Glutamatergic neuron (in vitro differentiated cells): ENCODE data around the gene GRID1. TPM values are rescaled to one million over a fixed set of nuclear protein-coding genes. Genes with fewer than 3 reads are reported as not detected.

Experiments used
- DNase-seq: peaks from one replicate; pipeline ENCODE4 v3.0.0; 2022
- H3K27ac Mint-ChIP-seq: one replicate; pipeline ENCODE4 v1.8.0; 2020; ENCODE audit warnings: mild to moderate bottlenecking, mixed read lengths, inconsistent platforms; ENCODE audit not compliant: unreplicated experiment
- H3K27me3 Mint-ChIP-seq: one replicate; pipeline ENCODE4 v1.8.0; 2020; ENCODE audit warnings: mild to moderate bottlenecking, moderate library complexity, mixed read lengths, inconsistent platforms; ENCODE audit not compliant: unreplicated experiment
- H3K36me3 Mint-ChIP-seq: one replicate; pipeline ENCODE4 v1.8.0; 2020; ENCODE audit warnings: mild to moderate bottlenecking, mixed read lengths, inconsistent platforms; ENCODE audit not compliant: unreplicated experiment
- H3K4me1 Mint-ChIP-seq: one replicate; pipeline ENCODE4 v1.8.0; 2020; ENCODE audit warnings: mild to moderate bottlenecking, low read depth, mixed read lengths, inconsistent platforms; ENCODE audit not compliant: unreplicated experiment
- H3K4me3 Mint-ChIP-seq: one replicate; pipeline ENCODE4 v1.8.0; 2020; ENCODE audit warnings: mild to moderate bottlenecking, mixed read lengths, inconsistent platforms; ENCODE audit not compliant: unreplicated experiment
- H3K9me3 Mint-ChIP-seq: one replicate; pipeline ENCODE4 v1.8.0; 2020; ENCODE audit warnings: mild to moderate bottlenecking, moderate library complexity, mixed read lengths, inconsistent platforms; ENCODE audit not compliant: unreplicated experiment
- CTCF ChIP-seq: fragments of 200-600 bp; sonication (generic); IDR thresholded peaks from one replicate; pipeline ENCODE4 v1.5.0; 2021; ENCODE audit not compliant: partially characterized antibody, unreplicated experiment
- total RNA-seq: library from RNA; stranded (reverse); fragmentation: NEBNext Ultra II Directional; extraction: Animal tissue kit (Norgen Biotek cat#: 25700); gene quantifications from one replicate; pipeline ENCODE4 v1.2.1, GENCODE V29; 2021; ENCODE audit not compliant: unreplicated experiment

Gene GRID1
- total RNA-seq, 1 donor from 2014 or later, result 8.0 TPM

- Mint-ChIP-seq H3K4me3 (no peak overlapping the region), H3K4me1 (peaks cover 9% of the 10 kb centered on the region), H3K9me3 (peaks cover 2% of the 10 kb centered on the region), H3K27me3 (peaks cover 3% of the 10 kb centered on the region), H3K36me3 (no peaks in the 10 kb centered on the region), H3K27ac (no peak overlapping the region)
- DNase-seq, result no peak
- TF ChIP-seq CTCF, result no peak
Measured at GRCh38 chr10:85864173-85864549, 502.4 kb downstream of the GRID1 start.

DNA sequence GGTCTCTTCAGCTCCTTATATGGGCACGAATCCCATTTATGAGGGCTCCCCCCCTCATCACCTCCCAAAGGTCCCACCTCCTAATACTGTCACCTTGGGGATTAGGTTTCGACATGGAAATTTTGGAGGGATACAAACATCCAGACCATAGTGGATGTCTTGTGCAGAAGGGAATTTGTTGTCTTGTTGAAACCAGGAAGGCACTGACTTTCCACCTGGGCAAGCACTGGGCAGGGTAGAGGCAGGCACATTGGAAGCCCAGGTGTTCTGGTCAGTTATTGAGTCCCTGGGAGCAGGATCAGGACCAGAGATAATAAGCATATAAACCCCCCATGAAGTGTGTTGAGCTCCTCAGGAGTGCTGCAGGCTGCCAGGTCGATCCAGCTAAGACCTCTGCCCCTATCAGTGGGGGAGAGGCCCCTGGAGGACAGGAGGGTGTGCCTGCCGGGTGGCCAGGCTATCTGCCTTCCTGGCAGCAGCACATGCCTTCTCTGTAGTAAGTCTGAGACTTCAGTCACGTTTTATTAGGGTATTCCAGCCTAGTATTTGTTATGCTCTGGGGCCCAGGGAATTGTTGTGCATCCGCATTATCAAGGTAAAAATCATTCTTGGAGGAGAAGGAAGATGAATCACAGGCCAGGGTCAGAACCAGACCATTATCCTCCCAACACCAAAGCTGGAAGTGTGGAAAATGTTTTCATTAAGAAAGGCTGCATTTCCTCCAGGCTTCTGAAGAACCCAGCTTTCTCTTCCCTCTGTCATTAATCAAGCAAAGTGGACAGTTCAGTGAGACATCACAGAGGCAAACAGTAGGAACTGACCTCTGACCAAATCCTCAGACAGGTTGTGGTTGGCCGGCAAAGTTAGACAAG is 503.1 kb downstream of the GRID1 start:
- no peak for TF ChIP-seq CTCF
- H3K36me3 Mint-ChIP-seq, result no peaks in the 10 kb centered on the region
- peaks cover 9% of the 10 kb centered on the region for H3K4me1 Mint-ChIP-seq
- H3K9me3 Mint-ChIP-seq, result peaks cover 4% of the 10 kb centered on the region
- peaks cover 3% of the 10 kb centered on the region for H3K27me3 Mint-ChIP-seq
- DNase-seq, result no peak
- H3K4me3 Mint-ChIP-seq, result no peak overlapping the region
- no peak overlapping the region for H3K27ac Mint-ChIP-seq

- H3K27me3 Mint-ChIP-seq, result peaks cover 3% of the 10 kb centered on the region
- no peak for TF ChIP-seq CTCF
- no peak overlapping the region for H3K27ac Mint-ChIP-seq
- H3K4me3 Mint-ChIP-seq, result no peak overlapping the region
- DNase-seq, result no peak
- H3K4me1 Mint-ChIP-seq, result peaks cover 9% of the 10 kb centered on the region
- no peaks in the 10 kb centered on the region for H3K36me3 Mint-ChIP-seq
- peaks cover 4% of the 10 kb centered on the region for H3K9me3 Mint-ChIP-seq
Measured at GRCh38 chr10:85862771-85863170, 503.8 kb downstream of the GRID1 start.

GRCh38 chr10:85861513-85862197 is 504.9 kb downstream of the GRID1 start:
- Mint-ChIP-seq H3K4me1 (peaks cover 9% of the 10 kb centered on the region), H3K9me3 (peaks cover 4% of the 10 kb centered on the region), H3K27me3 (peaks cover 3% of the 10 kb centered on the region), H3K27ac (no peak overlapping the region), H3K4me3 (no peak overlapping the region), H3K36me3 (peaks cover 2% of the 10 kb centered on the region)
- no peak for TF ChIP-seq CTCF
- no peak for DNase-seq

DNA sequence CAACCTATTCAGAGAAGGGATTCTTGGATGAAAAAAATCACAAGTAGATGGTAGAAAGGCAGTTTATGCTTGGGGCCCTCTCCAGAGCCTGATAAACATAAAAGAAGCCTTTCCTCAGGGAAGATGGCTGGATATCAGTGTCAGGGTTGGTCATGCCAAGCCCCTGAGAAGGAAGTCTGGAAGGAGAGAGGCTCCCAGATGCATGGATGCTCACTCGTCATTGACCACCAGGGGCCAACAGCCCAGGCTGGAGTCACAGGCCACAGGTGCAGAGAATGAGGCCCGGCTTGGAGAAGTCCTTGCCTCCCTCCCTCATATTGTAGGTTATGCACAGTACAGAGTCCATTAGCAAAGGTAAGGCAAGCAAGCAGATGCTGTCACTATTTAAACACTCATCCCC is 506.7 kb downstream of the GRID1 start:
- peaks cover 8% of the 10 kb centered on the region for H3K36me3 Mint-ChIP-seq
- TF ChIP-seq CTCF, result no peak

More for the DNA sequence above, 506.7 kb downstream of the GRID1 start:
- H3K27ac Mint-ChIP-seq, result no peak overlapping the region
- DNase-seq, result no peak
- H3K27me3 Mint-ChIP-seq, result peaks cover 4% of the 10 kb centered on the region
- peaks cover 6% of the 10 kb centered on the region for H3K9me3 Mint-ChIP-seq
- no peak overlapping the region for H3K4me3 Mint-ChIP-seq
- peaks cover 9% of the 10 kb centered on the region for H3K4me1 Mint-ChIP-seq
